Stimulated activated CD8-positive, alpha-beta memory T cell treated with anti-CD3 and anti-CD28 coated beads, Interleukin-7, amount 100 ng/mL, for 48 hours (primary cell): ENCODE data around the gene COX20.

ENCODE experiments used
- DNase-seq, 2 donors: peaks; one replicate each; pipeline ENCODE4 v3.0.0-alpha.2; 2020; ENCODE audit warnings: low read depth in 1 of 2; ENCODE audit errors: extremely low read depth in 1 of 2

COX20 gene

GRCh38 chr1:244850099-244850852 is 14.8 kb downstream of the COX20 start:
- no peak for DNase-seq

- DNase-seq, result no peak
Observed at GRCh38 chr1:244850896-244851295, 15.4 kb downstream of the COX20 start.

GRCh38 chr1:244851546-244852231 is 16.2 kb downstream of the COX20 start:
- no peak for DNase-seq

GRCh38 chr1:244852694-244853093 is 17.2 kb downstream of the COX20 start:
- no peak for DNase-seq

GRCh38 chr1:244854166-244854565 is 18.7 kb downstream of the COX20 start:
- no peak for DNase-seq

GRCh38 chr1:244854865-244855578 is 19.6 kb downstream of the COX20 start:
- no peak for DNase-seq

GRCh38 chr1:244857761-244858160 is 22.3 kb downstream of the COX20 start:
- DNase-seq, result no peak

- DNase-seq, result no peak
Observed at GRCh38 chr1:244858357-244858756, 22.9 kb downstream of the COX20 start.

GRCh38 chr1:244860078-244860477 is 24.6 kb downstream of the COX20 start:
- DNase-seq, result no peak

- no peak for DNase-seq
Observed at GRCh38 chr1:244860914-244861610, 25.6 kb downstream of the COX20 start.

GRCh38 chr1:244861683-244862082 is 26.2 kb downstream of the COX20 start:
- no peak for DNase-seq

GRCh38 chr1:244862354-244862698 is 26.9 kb downstream of the COX20 start:
- DNase-seq, result no peak

GRCh38 chr1:244862699-244863490 is 27.4 kb downstream of the COX20 start:
- peak; percentile 92 to 93 for DNase-seq

GRCh38 chr1:244863491-244864252 is 28.2 kb downstream of the COX20 start:
- peak in 1 of 2 donors; percentile 15 for DNase-seq

- peak; percentile 89 to 91 for DNase-seq
Observed at GRCh38 chr1:244864253-244865027, 29.0 kb downstream of the COX20 start, which contains the start of gene HNRNPU. Gene HNRNPU, minus strand, starts transcription at chr1:244864543. Its CDS starts 236 bp downstream, at chr1:244864307.

GRCh38 chr1:244865028-244865371 is 29.5 kb downstream of the COX20 start:
- no peak for DNase-seq

GRCh38 chr1:244865820-244866219 is 30.4 kb downstream of the COX20 start:
- no peak for DNase-seq

GRCh38 chr1:244866355-244866754 is 30.9 kb downstream of the COX20 start:
- no peak for DNase-seq
